ENCODE results near the gene ERN1. TPM values are rescaled to one million over a fixed set of nuclear protein-coding genes. Genes with fewer than 3 reads are reported as not detected.

ERN1 gene
- total and polyA plus RNA-seq, 2 of the 13 experiments (the other 11 are each of a cell fraction or from before 2014, with no cell fraction given), result 6.0 to 12.7 TPM

DNA sequence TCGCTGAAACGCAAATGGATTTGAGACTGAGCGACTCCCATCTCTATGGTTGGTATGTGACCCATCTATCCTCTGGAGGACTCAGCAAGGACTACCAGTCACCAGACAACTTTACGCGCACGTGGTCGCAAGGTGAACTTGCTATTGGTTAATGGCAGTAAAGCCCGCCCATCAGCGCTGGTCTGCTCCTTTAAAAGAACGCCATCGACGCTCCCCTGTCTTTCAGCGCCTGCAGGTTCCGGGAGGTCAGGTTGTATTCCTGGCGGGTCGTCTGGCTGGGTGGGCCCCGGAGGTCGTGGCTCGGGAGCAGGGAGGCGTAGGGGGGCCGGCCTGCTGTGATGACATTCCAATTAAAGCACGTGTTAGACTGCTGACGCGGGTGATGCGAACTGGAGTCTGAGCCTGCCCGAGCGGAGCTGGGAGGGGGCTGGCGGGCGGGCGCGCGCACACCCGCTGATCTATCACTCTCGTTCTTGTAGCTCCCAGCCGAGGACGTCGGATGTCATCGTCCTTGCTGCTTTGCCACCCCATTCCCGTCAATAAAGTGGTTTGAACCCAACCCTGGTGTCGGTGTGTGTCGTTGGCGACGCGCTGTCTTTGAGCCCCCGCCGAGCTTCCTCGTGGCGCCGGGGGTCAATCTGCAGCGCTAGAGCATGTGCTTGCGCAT is 15.9 kb upstream of the ERN1 start (continued):
- TF ChIP-seq MIER2 (CRISPR knock-in tag; IDR thresholded peaks at IDR 0.05) (peak; percentile 86; the same call in 1 of the 2 replicates), SIX1 (CRISPR knock-in tag; IDR thresholded peaks at IDR 0.05; ENCODE audit: borderline replicate concordance) (peak; percentile 60; the same call in 1 of the 2 replicates), CBX1 (IDR thresholded peaks at IDR 0.05; ENCODE audit: low read depth) (peak; percentile 95), RFX3 (CRISPR knock-in tag; IDR thresholded peaks at IDR 0.05) (0 out of 2 replicates have a peak, but pooled peaks have one; percentile 11), ZNF761 (CRISPR knock-in tag; conservative IDR thresholded peaks at IDR 0.05) (peak; percentile 80), KAT8 (CRISPR knock-in tag; IDR thresholded peaks at IDR 0.05) (peak; percentile 93)
- TF ChIP-seq, protein P1, sequence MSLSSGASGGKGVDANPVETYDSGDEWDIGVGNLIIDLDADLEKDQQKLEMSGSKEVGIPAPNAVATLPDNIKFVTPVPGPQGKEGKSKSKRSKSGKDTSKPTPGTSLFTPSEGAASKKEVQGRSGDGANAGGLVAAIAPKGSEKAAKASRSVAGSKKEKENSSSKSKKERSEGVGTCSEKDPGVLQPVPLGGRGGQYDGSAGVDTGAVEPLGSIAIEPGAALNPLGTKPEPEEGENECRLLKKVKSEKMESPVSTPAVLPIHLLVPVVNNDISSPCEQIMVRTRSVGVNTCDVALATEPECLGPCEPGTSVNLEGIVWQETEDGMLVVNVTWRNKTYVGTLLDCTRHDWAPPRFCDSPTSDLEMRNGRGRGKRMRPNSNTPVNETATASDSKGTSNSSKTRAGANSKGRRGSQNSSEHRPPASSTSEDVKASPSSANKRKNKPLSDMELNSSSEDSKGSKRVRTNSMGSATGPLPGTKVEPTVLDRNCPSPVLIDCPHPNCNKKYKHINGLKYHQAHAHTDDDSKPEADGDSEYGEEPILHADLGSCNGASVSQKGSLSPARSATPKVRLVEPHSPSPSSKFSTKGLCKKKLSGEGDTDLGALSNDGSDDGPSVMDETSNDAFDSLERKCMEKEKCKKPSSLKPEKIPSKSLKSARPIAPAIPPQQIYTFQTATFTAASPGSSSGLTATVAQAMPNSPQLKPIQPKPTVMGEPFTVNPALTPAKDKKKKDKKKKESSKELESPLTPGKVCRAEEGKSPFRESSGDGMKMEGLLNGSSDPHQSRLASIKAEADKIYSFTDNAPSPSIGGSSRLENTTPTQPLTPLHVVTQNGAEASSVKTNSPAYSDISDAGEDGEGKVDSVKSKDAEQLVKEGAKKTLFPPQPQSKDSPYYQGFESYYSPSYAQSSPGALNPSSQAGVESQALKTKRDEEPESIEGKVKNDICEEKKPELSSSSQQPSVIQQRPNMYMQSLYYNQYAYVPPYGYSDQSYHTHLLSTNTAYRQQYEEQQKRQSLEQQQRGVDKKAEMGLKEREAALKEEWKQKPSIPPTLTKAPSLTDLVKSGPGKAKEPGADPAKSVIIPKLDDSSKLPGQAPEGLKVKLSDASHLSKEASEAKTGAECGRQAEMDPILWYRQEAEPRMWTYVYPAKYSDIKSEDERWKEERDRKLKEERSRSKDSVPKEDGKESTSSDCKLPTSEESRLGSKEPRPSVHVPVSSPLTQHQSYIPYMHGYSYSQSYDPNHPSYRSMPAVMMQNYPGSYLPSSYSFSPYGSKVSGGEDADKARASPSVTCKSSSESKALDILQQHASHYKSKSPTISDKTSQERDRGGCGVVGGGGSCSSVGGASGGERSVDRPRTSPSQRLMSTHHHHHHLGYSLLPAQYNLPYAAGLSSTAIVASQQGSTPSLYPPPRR (CRISPR knock-in tag; IDR thresholded peaks at IDR 0.05; ENCODE audit: borderline replicate concordance), result peak; percentile 66; the same call in 1 of the 2 replicates
- TF ChIP-seq, protein P2, sequence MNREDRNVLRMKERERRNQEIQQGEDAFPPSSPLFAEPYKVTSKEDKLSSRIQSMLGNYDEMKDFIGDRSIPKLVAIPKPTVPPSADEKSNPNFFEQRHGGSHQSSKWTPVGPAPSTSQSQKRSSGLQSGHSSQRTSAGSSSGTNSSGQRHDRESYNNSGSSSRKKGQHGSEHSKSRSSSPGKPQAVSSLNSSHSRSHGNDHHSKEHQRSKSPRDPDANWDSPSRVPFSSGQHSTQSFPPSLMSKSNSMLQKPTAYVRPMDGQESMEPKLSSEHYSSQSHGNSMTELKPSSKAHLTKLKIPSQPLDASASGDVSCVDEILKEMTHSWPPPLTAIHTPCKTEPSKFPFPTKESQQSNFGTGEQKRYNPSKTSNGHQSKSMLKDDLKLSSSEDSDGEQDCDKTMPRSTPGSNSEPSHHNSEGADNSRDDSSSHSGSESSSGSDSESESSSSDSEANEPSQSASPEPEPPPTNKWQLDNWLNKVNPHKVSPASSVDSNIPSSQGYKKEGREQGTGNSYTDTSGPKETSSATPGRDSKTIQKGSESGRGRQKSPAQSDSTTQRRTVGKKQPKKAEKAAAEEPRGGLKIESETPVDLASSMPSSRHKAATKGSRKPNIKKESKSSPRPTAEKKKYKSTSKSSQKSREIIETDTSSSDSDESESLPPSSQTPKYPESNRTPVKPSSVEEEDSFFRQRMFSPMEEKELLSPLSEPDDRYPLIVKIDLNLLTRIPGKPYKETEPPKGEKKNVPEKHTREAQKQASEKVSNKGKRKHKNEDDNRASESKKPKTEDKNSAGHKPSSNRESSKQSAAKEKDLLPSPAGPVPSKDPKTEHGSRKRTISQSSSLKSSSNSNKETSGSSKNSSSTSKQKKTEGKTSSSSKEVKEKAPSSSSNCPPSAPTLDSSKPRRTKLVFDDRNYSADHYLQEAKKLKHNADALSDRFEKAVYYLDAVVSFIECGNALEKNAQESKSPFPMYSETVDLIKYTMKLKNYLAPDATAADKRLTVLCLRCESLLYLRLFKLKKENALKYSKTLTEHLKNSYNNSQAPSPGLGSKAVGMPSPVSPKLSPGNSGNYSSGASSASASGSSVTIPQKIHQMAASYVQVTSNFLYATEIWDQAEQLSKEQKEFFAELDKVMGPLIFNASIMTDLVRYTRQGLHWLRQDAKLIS (CRISPR knock-in tag; IDR thresholded peaks at IDR 0.05), result peak; percentile 97; the same call in 1 of the 2 replicates
- TF ChIP-seq, protein P3, sequence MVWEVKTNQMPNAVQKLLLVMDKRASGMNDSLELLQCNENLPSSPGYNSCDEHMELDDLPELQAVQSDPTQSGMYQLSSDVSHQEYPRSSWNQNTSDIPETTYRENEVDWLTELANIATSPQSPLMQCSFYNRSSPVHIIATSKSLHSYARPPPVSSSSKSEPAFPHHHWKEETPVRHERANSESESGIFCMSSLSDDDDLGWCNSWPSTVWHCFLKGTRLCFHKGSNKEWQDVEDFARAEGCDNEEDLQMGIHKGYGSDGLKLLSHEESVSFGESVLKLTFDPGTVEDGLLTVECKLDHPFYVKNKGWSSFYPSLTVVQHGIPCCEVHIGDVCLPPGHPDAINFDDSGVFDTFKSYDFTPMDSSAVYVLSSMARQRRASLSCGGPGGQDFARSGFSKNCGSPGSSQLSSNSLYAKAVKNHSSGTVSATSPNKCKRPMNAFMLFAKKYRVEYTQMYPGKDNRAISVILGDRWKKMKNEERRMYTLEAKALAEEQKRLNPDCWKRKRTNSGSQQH (CRISPR knock-in tag; IDR thresholded peaks at IDR 0.05; ENCODE audit: low read depth), result peak; percentile 85
- TF ChIP-seq, protein P4, sequence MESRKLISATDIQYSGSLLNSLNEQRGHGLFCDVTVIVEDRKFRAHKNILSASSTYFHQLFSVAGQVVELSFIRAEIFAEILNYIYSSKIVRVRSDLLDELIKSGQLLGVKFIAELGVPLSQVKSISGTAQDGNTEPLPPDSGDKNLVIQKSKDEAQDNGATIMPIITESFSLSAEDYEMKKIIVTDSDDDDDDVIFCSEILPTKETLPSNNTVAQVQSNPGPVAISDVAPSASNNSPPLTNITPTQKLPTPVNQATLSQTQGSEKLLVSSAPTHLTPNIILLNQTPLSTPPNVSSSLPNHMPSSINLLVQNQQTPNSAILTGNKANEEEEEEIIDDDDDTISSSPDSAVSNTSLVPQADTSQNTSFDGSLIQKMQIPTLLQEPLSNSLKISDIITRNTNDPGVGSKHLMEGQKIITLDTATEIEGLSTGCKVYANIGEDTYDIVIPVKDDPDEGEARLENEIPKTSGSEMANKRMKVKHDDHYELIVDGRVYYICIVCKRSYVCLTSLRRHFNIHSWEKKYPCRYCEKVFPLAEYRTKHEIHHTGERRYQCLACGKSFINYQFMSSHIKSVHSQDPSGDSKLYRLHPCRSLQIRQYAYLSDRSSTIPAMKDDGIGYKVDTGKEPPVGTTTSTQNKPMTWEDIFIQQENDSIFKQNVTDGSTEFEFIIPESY (CRISPR knock-in tag; IDR thresholded peaks at IDR 0.05), result peak; percentile 69; the same call in 1 of the 2 replicates
- TF ChIP-seq, protein P5, sequence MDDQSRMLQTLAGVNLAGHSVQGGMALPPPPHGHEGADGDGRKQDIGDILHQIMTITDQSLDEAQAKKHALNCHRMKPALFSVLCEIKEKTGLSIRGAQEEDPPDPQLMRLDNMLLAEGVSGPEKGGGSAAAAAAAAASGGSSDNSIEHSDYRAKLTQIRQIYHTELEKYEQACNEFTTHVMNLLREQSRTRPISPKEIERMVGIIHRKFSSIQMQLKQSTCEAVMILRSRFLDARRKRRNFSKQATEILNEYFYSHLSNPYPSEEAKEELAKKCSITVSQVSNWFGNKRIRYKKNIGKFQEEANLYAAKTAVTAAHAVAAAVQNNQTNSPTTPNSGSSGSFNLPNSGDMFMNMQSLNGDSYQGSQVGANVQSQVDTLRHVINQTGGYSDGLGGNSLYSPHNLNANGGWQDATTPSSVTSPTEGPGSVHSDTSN (CRISPR knock-in tag; IDR thresholded peaks at IDR 0.05; ENCODE audit: borderline replicate concordance), result no peak; the same call in 1 of the 2 replicates
- TF ChIP-seq, protein P6, sequence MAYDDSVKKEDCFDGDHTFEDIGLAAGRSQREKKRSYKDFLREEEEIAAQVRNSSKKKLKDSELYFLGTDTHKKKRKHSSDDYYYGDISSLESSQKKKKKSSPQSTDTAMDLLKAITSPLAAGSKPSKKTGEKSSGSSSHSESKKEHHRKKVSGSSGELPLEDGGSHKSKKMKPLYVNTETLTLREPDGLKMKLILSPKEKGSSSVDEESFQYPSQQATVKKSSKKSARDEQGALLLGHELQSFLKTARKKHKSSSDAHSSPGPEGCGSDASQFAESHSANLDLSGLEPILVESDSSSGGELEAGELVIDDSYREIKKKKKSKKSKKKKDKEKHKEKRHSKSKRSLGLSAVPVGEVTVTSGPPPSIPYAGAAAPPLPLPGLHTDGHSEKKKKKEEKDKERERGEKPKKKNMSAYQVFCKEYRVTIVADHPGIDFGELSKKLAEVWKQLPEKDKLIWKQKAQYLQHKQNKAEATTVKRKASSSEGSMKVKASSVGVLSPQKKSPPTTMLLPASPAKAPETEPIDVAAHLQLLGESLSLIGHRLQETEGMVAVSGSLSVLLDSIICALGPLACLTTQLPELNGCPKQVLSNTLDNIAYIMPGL (CRISPR knock-in tag; IDR thresholded peaks at IDR 0.05; ENCODE audit: borderline replicate concordance in 1 of 2, low read depth in 1 of 2), result peak; percentile 79 to 93; a peak in 3 of 4 replicates

Measured in HepG2 (cell line).